Measurements from ENCODE around the gene CPVL.

GRCh38 chr7:28981161-28981465 is 165.2 kb downstream of the CPVL start:
- TF ChIP-seq CTCF (IDR thresholded peaks at IDR 0.05) (no peak), ZFX (IDR thresholded peaks at IDR 0.05; ENCODE audit: borderline replicate concordance) (no peak)
